Upper lobe of right lung (tissue), 1 donor: ENCODE data around the gene FBXW2. TPM values are rescaled to one million over a fixed set of nuclear protein-coding genes. Genes with fewer than 3 reads are reported as not detected.

Experiments
- ATAC-seq: fragments of 200-7000 bp; cut with Tn5 transposase; one replicate; pipeline ENCODE4 v1.9.1; 2020; ENCODE audit warnings: mild to moderate bottlenecking, moderate library complexity
- DNase-seq: peaks from one replicate; pipeline ENCODE4 v3.0.0-alpha.2; 2020
- H3K27ac ChIP-seq: fragments of 200-600 bp; one replicate; pipeline ENCODE4 v1.8.0; 2022
- H3K27me3 ChIP-seq: fragments of 200-600 bp; one replicate; pipeline ENCODE4 v1.8.0; 2022; ENCODE audit warnings: mild to moderate bottlenecking
- H3K36me3 ChIP-seq: fragments of 200-600 bp; one replicate; pipeline ENCODE4 v1.8.0; 2022
- H3K4me1 ChIP-seq: fragments of 200-600 bp; one replicate; pipeline ENCODE4 v1.8.0; 2022
- H3K4me3 ChIP-seq: fragments of 200-600 bp; one replicate; pipeline ENCODE4 v1.8.0; 2022; ENCODE audit warnings: mild to moderate bottlenecking
- H3K9me3 ChIP-seq: fragments of 200-600 bp; one replicate; pipeline ENCODE4 v1.8.0; 2022
- CTCF ChIP-seq: fragments of 200-600 bp; IDR thresholded peaks from one replicate; pipeline ENCODE4 v1.8.0; 2022; ENCODE audit warnings: antibody characterized with exemption
- intact Hi-C: fragments of 100-400 bp; cut with DNase I; formaldehyde crosslinking; loops from one replicate; pipeline ENCODE4 v1.11.0; 2022
- total RNA-seq: library from RNA; stranded (reverse); fragmentation: NEBNext Ultra II Directional; extraction: Animal tissue kit (Norgen Biotek cat#: 25700); gene quantifications from one replicate; pipeline ENCODE4 v1.2.1, GENCODE V29; 2021
- donor health status: DM: no; HTN: yes; CAD: no; lungs with severe emphysema.

Gene FBXW2
- total RNA-seq, 1 donor from 2014 or later: 87.1 TPM

- peak; percentile 4 for TF ChIP-seq CTCF
- Histone ChIP-seq H3K27me3 (no peaks in the 10 kb centered on the region), H3K27ac (peak overlapping the region; percentile 83), H3K4me1 (peaks cover 27% of the 10 kb centered on the region), H3K9me3 (no peaks in the 10 kb centered on the region), H3K4me3 (peak overlapping the region; percentile 62), H3K36me3 (no peaks in the 10 kb centered on the region)
- ATAC-seq: no peak
- intact Hi-C loops: no loop called here
- peak; percentile 71 for DNase-seq
These were observed 79.7 kb downstream of the FBXW2 start for GRCh38 chr9:120713257-120714087.

GRCh38 chr9:120712539-120713031, 80.6 kb downstream of the FBXW2 start:
- Histone ChIP-seq H3K4me3 (peak overlapping the region; percentile 62), H3K36me3 (no peaks in the 10 kb centered on the region), H3K27ac (peak overlapping the region; percentile 69), H3K9me3 (no peaks in the 10 kb centered on the region), H3K27me3 (no peaks in the 10 kb centered on the region), H3K4me1 (peaks cover 27% of the 10 kb centered on the region)
- intact Hi-C loops: no loop called here
- ATAC-seq: no peak
- TF ChIP-seq CTCF: no peak
- no peak for DNase-seq

GRCh38 chr9:120711841-120712538, 81.2 kb downstream of the FBXW2 start:
- no peak for TF ChIP-seq CTCF
- Histone ChIP-seq H3K27me3 (no peaks in the 10 kb centered on the region), H3K36me3 (no peaks in the 10 kb centered on the region), H3K4me3 (peak overlapping the region; percentile 62), H3K4me1 (peaks cover 30% of the 10 kb centered on the region), H3K9me3 (no peaks in the 10 kb centered on the region), H3K27ac (peak overlapping the region; percentile 69)
- DNase-seq (no peak), ATAC-seq (no peak)
- intact Hi-C loops: no loop called here

- Histone ChIP-seq H3K9me3 (no peaks in the 10 kb centered on the region), H3K4me3 (peak overlapping the region; percentile 62), H3K36me3 (peaks cover 6% of the 10 kb centered on the region), H3K27me3 (no peaks in the 10 kb centered on the region), H3K4me1 (peaks cover 33% of the 10 kb centered on the region), H3K27ac (peak overlapping the region; percentile 77)
- intact Hi-C loops: no loop called here
- TF ChIP-seq CTCF: no peak
- ATAC-seq (no peak), DNase-seq (no peak)
These were observed 81.9 kb downstream of the FBXW2 start for GRCh38 chr9:120711354-120711753.

- no peaks in the 10 kb centered on the region for H3K9me3 ChIP-seq
- peak overlapping the region; percentile 77 for H3K27ac ChIP-seq
- intact Hi-C loops: no loop called here
- no peak for TF ChIP-seq CTCF
- H3K27me3 ChIP-seq: no peaks in the 10 kb centered on the region
- DNase-seq (no peak), ATAC-seq (no peak)
- H3K4me3 ChIP-seq: peak overlapping the region; percentile 62
- peaks cover 8% of the 10 kb centered on the region for H3K36me3 ChIP-seq
- H3K4me1 ChIP-seq: peaks cover 32% of the 10 kb centered on the region
These were observed 82.9 kb downstream of the FBXW2 start for GRCh38 chr9:120710110-120710981.
